HEK293 (cell line): ENCODE measurements around the gene UPK1A.

Experiments
- EGR2 ChIP-seq: fragments of 450-650 bp; formaldehyde crosslinking; IDR thresholded peaks from 2 replicates; pipeline ENCODE4 v1.5.1; 2016; ENCODE audit warnings: low read depth, missing biosample characterization, missing genetic modification characterization
- HIC1 ChIP-seq: fragments of 450-650 bp; formaldehyde crosslinking; IDR thresholded peaks from 2 replicates; pipeline ENCODE4 v1.5.1; 2016; ENCODE audit warnings: missing biosample characterization, missing genetic modification characterization
- INSM2 ChIP-seq: fragments of 450-650 bp; formaldehyde crosslinking; IDR thresholded peaks from 2 replicates; pipeline ENCODE4 v1.5.1; 2016; ENCODE audit warnings: missing biosample characterization, missing genetic modification characterization
- MZF1 ChIP-seq: fragments of 450-650 bp; formaldehyde crosslinking; IDR thresholded peaks from 2 replicates; pipeline ENCODE4 v1.5.1; 2017; ENCODE audit warnings: missing biosample characterization, missing genetic modification characterization, borderline replicate concordance
- SP2 ChIP-seq: fragments of 450-650 bp; formaldehyde crosslinking; IDR thresholded peaks from 2 replicates; pipeline ENCODE4 v1.5.1; 2016; ENCODE audit warnings: missing biosample characterization, missing genetic modification characterization
- TCF7L2 ChIP-seq: IDR thresholded peaks from 2 replicates; pipeline ENCODE4 v1.6.1; 2011; ENCODE audit warnings: low read depth, mild to moderate bottlenecking, inconsistent platforms, low read length, moderate library complexity, borderline replicate concordance
- TSHZ1 ChIP-seq: fragments of 450-650 bp; formaldehyde crosslinking; IDR thresholded peaks from 2 replicates; pipeline ENCODE4 v1.5.1; 2016; ENCODE audit warnings: missing biosample characterization, missing genetic modification characterization, borderline replicate concordance
- ZBTB21 ChIP-seq: fragments of 450-650 bp; formaldehyde crosslinking; IDR thresholded peaks from 2 replicates; pipeline ENCODE4 v1.5.1; 2017; ENCODE audit warnings: missing biosample characterization, missing genetic modification characterization
- ZBTB26 ChIP-seq: fragments of 450-650 bp; formaldehyde crosslinking; optimal IDR thresholded peaks from 2 replicates; pipeline ENCODE3; 2016; ENCODE audit warnings: missing biosample characterization, mild to moderate bottlenecking, missing genetic modification characterization
- ZNF138 ChIP-seq: fragments of 450-650 bp; formaldehyde crosslinking; IDR thresholded peaks from 2 replicates; pipeline ENCODE4 v1.5.1; 2016; ENCODE audit warnings: missing biosample characterization, missing genetic modification characterization, borderline replicate concordance
- ZNF175 ChIP-seq: fragments of 450-650 bp; formaldehyde crosslinking; IDR thresholded peaks from 2 replicates; pipeline ENCODE4 v1.5.1; 2016; ENCODE audit warnings: missing biosample characterization, missing genetic modification characterization
- ZNF362 ChIP-seq: fragments of 450-650 bp; formaldehyde crosslinking; IDR thresholded peaks from 2 replicates; pipeline ENCODE4 v1.5.1; 2016; ENCODE audit warnings: missing biosample characterization, missing genetic modification characterization
- ZNF416 ChIP-seq: fragments of 450-650 bp; formaldehyde crosslinking; IDR thresholded peaks from 2 replicates; pipeline ENCODE4 v1.5.1; 2016; ENCODE audit warnings: missing biosample characterization, missing genetic modification characterization
- ZNF518A ChIP-seq: fragments of 450-650 bp; formaldehyde crosslinking; conservative IDR thresholded peaks from 2 replicates; pipeline ENCODE4 v1.5.1; 2016; ENCODE audit warnings: low read depth, missing biosample characterization, missing genetic modification characterization
- ZNF555 ChIP-seq: fragments of 450-650 bp; formaldehyde crosslinking; conservative IDR thresholded peaks from 2 replicates; pipeline ENCODE4 v1.5.1; 2017; ENCODE audit warnings: missing biosample characterization, mild to moderate bottlenecking, missing genetic modification characterization, inconsistent platforms
- ZNF610 ChIP-seq: fragments of 450-650 bp; formaldehyde crosslinking; IDR thresholded peaks from 2 replicates; pipeline ENCODE4 v1.5.1; 2016; ENCODE audit warnings: missing biosample characterization, missing genetic modification characterization, borderline replicate concordance
- ZNF639 ChIP-seq: fragments of 450-650 bp; formaldehyde crosslinking; IDR thresholded peaks from 2 replicates; pipeline ENCODE4 v1.5.1; 2016; ENCODE audit warnings: missing biosample characterization, missing genetic modification characterization
- ZNF670 ChIP-seq: fragments of 450-650 bp; formaldehyde crosslinking; IDR thresholded peaks from 2 replicates; pipeline ENCODE4 v1.5.1; 2016; ENCODE audit warnings: missing biosample characterization, missing genetic modification characterization, low read depth
- ZNF792 ChIP-seq: fragments of 450-650 bp; formaldehyde crosslinking; IDR thresholded peaks from 2 replicates; pipeline ENCODE4 v1.5.1; 2016; ENCODE audit warnings: missing biosample characterization, missing genetic modification characterization
- ZNF837 ChIP-seq: fragments of 450-650 bp; formaldehyde crosslinking; IDR thresholded peaks from 2 replicates; pipeline ENCODE4 v1.5.1; 2016; ENCODE audit warnings: missing biosample characterization, missing genetic modification characterization
- ZNF843 ChIP-seq: fragments of 450-650 bp; formaldehyde crosslinking; IDR thresholded peaks from 2 replicates; pipeline ENCODE4 v1.5.1; 2016; ENCODE audit warnings: missing biosample characterization, missing genetic modification characterization

The UPK1A gene

GRCh38 chr19:35702223-35703012 is 36.1 kb downstream of the UPK1A start (continued):
- TF ChIP-seq HIC1 (tag by site-specific recombination) (peak; percentile 79; the same call in 1 of the 2 replicates), ZNF555 (tag by site-specific recombination) (no peak), ZBTB26 (tag by site-specific recombination) (peak; percentile 76), ZNF639 (tag by site-specific recombination) (no peak), ZBTB21 (tag by site-specific recombination) (no peak; the same call in 1 of the 2 replicates), TCF7L2 (no peak), TSHZ1 (tag by site-specific recombination) (no peak), ZNF138 (tag by site-specific recombination) (no peak), ZNF518A (tag by site-specific recombination) (no peak), ZNF843 (tag by site-specific recombination) (0 out of 2 replicates have a peak, but pooled peaks have one; percentile 71), ZNF670 (tag by site-specific recombination) (no peak), MZF1 (tag by site-specific recombination) (no peak), ZNF175 (tag by site-specific recombination) (no peak), INSM2 (tag by site-specific recombination) (0 out of 2 replicates have a peak, but pooled peaks have one; percentile 54), ZNF416 (tag by site-specific recombination) (no peak), ZNF362 (peak; percentile 41; the same call in 1 of the 2 replicates), ZNF610 (tag by site-specific recombination) (no peak; the same call in 1 of the 2 replicates), ZNF792 (tag by site-specific recombination) (peak; percentile 78), ZNF837 (no peak), EGR2 (0 out of 2 replicates have a peak, but pooled peaks have one; percentile 25), SP2 (tag by site-specific recombination) (peak; percentile 100)
